Urinary bladder (tissue), 4 donors: ENCODE results near the gene RNF150. TPM values are rescaled to one million over a fixed set of nuclear protein-coding genes. Genes with fewer than 3 reads are reported as not detected.

Source experiments
- DNase-seq: peaks from one replicate; pipeline ENCODE4 v3.0.0-alpha.2; 2015; ENCODE audit errors: extremely low spot score
- H3K27ac ChIP-seq: one replicate; pipeline ENCODE4 v1.5.1; 2013; ENCODE audit warnings: low read depth, mild to moderate bottlenecking, moderate library complexity
- H3K36me3 ChIP-seq: one replicate; pipeline ENCODE4 v1.6.1; 2013; ENCODE audit warnings: mild to moderate bottlenecking, moderate library complexity; ENCODE audit not compliant: insufficient read depth
- H3K4me1 ChIP-seq: one replicate; pipeline ENCODE4 v1.6.1; 2013; ENCODE audit warnings: mild to moderate bottlenecking, moderate library complexity; ENCODE audit not compliant: insufficient read depth
- H3K4me3 ChIP-seq: one replicate; pipeline ENCODE4 v1.5.1; 2013; ENCODE audit warnings: low read depth, low read length
- WGBS: extraction: QIAGEN DNeasy Blood & Tissue Kit; methylation state at CpG from one replicate; pipeline ENCODE4 v1.1.7; 2013; 5-methylcytosine and 5-hydroxymethylcytosine counted together
- polyA plus RNA-seq: library from polyadenylated mRNA; stranded (reverse); fragments of 200-250 nt; gene quantifications from one replicate; pipeline ENCODE4 v1.2.3, GENCODE V29; 2013
- total RNA-seq: library from RNA; depleted of rRNA; stranded (reverse); fragments of >200 nt; gene quantifications from one replicate; pipeline ENCODE4 v1.2.3, GENCODE V29; 2014
- donor health status: healthy with polysubstance abuse.
- donor health status: healthy.

RNF150 gene
- total and polyA plus RNA-seq, 2 donors: 13.2 to 41.3 TPM

DNA sequence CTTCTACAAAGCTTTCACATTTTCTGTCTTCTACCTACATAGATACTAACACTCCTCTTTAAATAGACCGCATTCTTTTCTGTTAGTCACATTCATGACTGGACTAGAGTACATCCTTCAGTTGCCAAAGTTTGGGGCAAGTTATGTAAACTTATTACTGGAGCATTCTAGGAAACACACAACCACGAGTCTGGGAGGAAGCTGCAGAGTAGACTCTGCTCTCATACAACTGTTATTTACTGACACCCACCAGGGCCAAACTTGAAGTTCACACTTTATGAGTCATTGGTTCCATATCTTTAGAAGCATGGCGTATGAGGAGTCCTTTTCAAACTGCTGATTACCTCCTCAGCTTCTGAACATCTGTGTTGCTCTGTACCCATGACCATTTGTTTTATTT lies 87.0 kb downstream of the RNF150 start:
- WGBS: 21% methylated on average over 3 of the region's 3 CpGs
- DNase-seq: no peak
- Histone ChIP-seq H3K4me3 (no peak overlapping the region), H3K4me1 (no peaks in the 10 kb centered on the region), H3K36me3 (no peaks in the 10 kb centered on the region), H3K27ac (no peak overlapping the region)

DNA sequence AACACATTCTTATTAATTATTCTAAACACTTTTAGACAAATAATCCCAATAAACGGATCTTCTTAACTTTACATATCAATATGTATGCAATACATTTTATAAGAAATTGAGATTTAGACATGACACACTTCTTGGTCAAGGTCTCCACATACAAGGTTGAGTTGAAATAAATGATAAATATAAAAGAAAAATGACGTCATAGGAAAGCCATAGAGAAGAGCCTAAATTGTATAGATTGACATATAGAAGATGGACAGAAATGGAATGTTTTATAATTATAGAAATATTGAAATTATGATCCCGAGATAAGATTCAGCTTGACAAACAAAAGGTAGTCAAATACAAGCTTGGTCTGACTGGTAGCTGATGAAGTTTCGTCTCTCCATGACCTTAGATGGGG lies 87.4 kb downstream of the RNF150 start:
- Histone ChIP-seq H3K4me3 (no peak overlapping the region), H3K36me3 (no peaks in the 10 kb centered on the region), H3K4me1 (no peaks in the 10 kb centered on the region), H3K27ac (no peak overlapping the region)
- WGBS: 94% methylated on average over 4 of the region's 4 CpGs
- DNase-seq: no peak

- H3K4me1 ChIP-seq: no peaks in the 10 kb centered on the region
- H3K27ac ChIP-seq: no peak overlapping the region
- DNase-seq: no peak
- H3K4me3 ChIP-seq: no peak overlapping the region
- whole genome bisulfite sequencing: 24% methylated on average over 1 of the region's 1 CpG
- no peaks in the 10 kb centered on the region for H3K36me3 ChIP-seq
Observed at GRCh38 chr4:141041021-141041476, 92.2 kb downstream of the RNF150 start.

DNA sequence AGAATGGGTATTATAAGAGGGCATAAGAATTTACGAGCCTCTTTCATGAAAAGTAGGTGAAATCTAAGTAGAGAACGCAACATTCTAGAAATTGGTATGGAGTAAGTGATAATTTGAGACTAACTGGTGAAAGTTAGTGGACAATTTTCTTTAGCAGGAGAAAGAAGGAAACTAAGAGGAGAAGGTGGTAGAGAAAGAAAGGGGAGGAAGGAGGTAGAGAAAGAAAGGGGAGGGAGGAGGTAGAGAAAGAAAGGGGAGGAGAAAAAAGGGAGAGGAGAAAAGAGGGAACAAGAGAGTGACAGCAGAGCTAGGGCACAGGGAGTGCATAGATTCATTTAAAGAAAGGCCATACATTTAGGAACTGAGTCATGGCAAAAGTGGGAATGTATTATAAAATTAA lies 94.1 kb downstream of the RNF150 start:
- no peaks in the 10 kb centered on the region for H3K36me3 ChIP-seq
- WGBS: 98% methylated on average over 2 of the region's 2 CpGs
- no peak for DNase-seq
- no peaks in the 10 kb centered on the region for H3K4me1 ChIP-seq
- H3K27ac ChIP-seq: no peak overlapping the region
- H3K4me3 ChIP-seq: no peak overlapping the region

DNA sequence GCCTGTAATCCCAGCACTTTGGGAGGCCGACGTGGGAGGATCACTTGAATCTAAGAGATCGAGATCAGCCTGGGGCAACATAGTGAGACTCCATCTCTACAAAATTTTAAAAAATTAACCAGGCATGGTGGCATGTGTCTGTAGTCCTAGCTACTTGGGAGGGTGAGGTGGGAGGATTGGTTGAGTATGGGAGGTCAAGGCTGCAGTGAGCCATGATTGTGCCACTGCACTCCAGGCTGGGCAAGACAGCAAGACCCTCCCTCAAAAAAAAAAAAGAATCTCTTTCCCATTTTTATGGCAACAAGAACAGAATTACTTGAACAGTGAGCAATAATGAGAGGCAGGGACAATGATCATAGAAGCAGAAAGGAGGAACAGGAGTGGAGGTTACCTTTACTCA lies 94.8 kb downstream of the RNF150 start:
- DNase-seq: no peak
- Histone ChIP-seq H3K27ac (no peak overlapping the region), H3K4me1 (no peaks in the 10 kb centered on the region), H3K4me3 (no peak overlapping the region), H3K36me3 (no peaks in the 10 kb centered on the region)
- WGBS: 96% methylated on average over 3 of the region's 3 CpGs

DNA sequence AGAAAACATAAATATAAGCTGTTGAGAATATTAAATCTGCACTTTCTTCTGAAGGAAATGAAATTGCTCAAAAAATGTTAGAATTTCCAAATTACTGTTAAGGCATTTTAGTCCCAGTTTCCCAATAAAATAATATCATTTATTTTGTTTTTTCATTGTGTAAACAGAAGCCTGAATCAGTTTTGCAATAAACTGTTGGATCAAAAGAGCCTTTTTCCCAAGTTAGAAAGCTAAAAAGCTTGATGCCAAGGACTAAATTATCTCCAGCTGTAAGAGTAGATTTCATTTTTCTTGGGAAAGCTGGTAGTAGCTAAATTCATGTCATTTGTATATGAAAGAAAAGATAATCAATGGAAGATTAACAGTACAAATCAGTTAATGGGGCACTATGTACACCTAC lies 95.8 kb downstream of the RNF150 start:
- no peak overlapping the region for H3K4me3 ChIP-seq
- no peaks in the 10 kb centered on the region for H3K4me1 ChIP-seq
- no peak overlapping the region for H3K27ac ChIP-seq

GRCh38 chr4:141036786-141037185 lies 96.5 kb downstream of the RNF150 start:
- no peak overlapping the region for H3K4me3 ChIP-seq
- no peak for DNase-seq
- no peaks in the 10 kb centered on the region for H3K36me3 ChIP-seq
- 40% methylated on average over 2 of the region's 2 CpGs for WGBS
- H3K4me1 ChIP-seq: no peaks in the 10 kb centered on the region
- no peak overlapping the region for H3K27ac ChIP-seq

More for the DNA sequence above, 95.8 kb downstream of the RNF150 start:
- DNase-seq: no peak
- H3K36me3 ChIP-seq: no peaks in the 10 kb centered on the region

GRCh38 chr4:141035920-141036319 lies 97.3 kb downstream of the RNF150 start:
- H3K36me3 ChIP-seq: no peaks in the 10 kb centered on the region
- no peak overlapping the region for H3K4me3 ChIP-seq
- DNase-seq: no peak
- no peak overlapping the region for H3K27ac ChIP-seq
- H3K4me1 ChIP-seq: no peaks in the 10 kb centered on the region

GRCh38 chr4:141028024-141028529 lies 105.2 kb downstream of the RNF150 start:
- no peak overlapping the region for H3K4me3 ChIP-seq
- no peaks in the 10 kb centered on the region for H3K36me3 ChIP-seq
- peak; percentile 65 for DNase-seq
- H3K4me1 ChIP-seq: no peaks in the 10 kb centered on the region
- H3K27ac ChIP-seq: no peak overlapping the region
- WGBS: 36% methylated on average over 2 of the region's 2 CpGs

DNA sequence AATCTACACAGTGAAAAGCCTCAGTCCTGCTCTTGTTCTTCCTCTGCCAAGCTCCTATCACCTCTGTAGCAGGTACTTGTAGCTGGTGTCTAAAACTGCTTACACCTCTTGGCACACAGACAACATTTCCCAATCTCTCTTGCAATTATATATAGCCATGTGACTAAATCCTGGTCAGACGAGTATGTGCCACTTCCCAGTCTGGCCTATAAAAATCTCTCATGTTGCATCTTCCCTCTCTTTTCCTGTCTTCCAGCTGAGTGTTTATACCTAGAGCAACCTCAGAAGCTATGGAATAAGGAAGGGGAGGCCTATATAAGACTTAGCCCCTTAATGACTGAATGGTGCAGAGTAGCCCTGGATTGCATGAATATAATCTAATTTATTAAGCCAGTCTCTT lies 105.8 kb downstream of the RNF150 start:
- Histone ChIP-seq H3K36me3 (no peaks in the 10 kb centered on the region), H3K4me1 (no peaks in the 10 kb centered on the region), H3K4me3 (no peak overlapping the region), H3K27ac (no peak overlapping the region)
- WGBS: 45% methylated on average over 1 of the region's 1 CpG
- no peak for DNase-seq

DNA sequence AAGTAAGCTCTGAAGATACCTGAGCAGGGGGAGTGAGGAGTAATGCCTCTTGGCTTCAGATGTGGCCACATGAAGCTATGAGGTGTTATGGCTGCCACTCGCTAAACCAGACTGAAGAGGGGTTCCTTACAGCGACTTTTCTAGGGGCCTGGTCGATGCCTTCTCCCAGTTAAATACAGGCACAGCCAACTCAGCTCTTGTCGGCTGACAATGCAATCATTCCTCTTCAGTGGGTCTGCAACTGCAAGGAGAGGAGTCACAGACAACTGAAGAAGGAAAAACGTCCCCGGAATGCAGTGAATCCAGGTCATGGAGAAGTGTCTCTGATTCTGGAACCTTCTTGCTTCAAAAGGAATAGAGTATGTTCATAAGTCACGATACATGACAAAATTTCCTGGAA lies 106.4 kb downstream of the RNF150 start:
- no peak for DNase-seq
- H3K36me3 ChIP-seq: no peaks in the 10 kb centered on the region
- WGBS: 72% methylated on average over 7 of the region's 7 CpGs
- H3K4me3 ChIP-seq: no peak overlapping the region
- no peaks in the 10 kb centered on the region for H3K4me1 ChIP-seq
- H3K27ac ChIP-seq: no peak overlapping the region

GRCh38 chr4:141023051-141023450 lies 110.2 kb downstream of the RNF150 start:
- H3K36me3 ChIP-seq: no peaks in the 10 kb centered on the region
- WGBS: 100% methylated on average over 1 of the region's 1 CpG
- H3K4me1 ChIP-seq: no peaks in the 10 kb centered on the region
- no peak overlapping the region for H3K4me3 ChIP-seq
- no peak overlapping the region for H3K27ac ChIP-seq
- no peak for DNase-seq

GRCh38 chr4:141022111-141022695 lies 111.1 kb downstream of the RNF150 start:
- Histone ChIP-seq H3K36me3 (no peaks in the 10 kb centered on the region), H3K4me3 (no peak overlapping the region), H3K4me1 (no peaks in the 10 kb centered on the region), H3K27ac (no peak overlapping the region)
- no peak for DNase-seq
- WGBS: 58% methylated on average over 3 of the region's 3 CpGs

GRCh38 chr4:141021397-141022110 lies 111.7 kb downstream of the RNF150 start:
- 49% methylated on average over 3 of the region's 3 CpGs for WGBS
- Histone ChIP-seq H3K27ac (no peak overlapping the region), H3K4me3 (no peak overlapping the region), H3K4me1 (no peaks in the 10 kb centered on the region), H3K36me3 (no peaks in the 10 kb centered on the region)
- no peak for DNase-seq
